ENCODE measurements around the gene FBXO42.

FBXO42 gene

DNA sequence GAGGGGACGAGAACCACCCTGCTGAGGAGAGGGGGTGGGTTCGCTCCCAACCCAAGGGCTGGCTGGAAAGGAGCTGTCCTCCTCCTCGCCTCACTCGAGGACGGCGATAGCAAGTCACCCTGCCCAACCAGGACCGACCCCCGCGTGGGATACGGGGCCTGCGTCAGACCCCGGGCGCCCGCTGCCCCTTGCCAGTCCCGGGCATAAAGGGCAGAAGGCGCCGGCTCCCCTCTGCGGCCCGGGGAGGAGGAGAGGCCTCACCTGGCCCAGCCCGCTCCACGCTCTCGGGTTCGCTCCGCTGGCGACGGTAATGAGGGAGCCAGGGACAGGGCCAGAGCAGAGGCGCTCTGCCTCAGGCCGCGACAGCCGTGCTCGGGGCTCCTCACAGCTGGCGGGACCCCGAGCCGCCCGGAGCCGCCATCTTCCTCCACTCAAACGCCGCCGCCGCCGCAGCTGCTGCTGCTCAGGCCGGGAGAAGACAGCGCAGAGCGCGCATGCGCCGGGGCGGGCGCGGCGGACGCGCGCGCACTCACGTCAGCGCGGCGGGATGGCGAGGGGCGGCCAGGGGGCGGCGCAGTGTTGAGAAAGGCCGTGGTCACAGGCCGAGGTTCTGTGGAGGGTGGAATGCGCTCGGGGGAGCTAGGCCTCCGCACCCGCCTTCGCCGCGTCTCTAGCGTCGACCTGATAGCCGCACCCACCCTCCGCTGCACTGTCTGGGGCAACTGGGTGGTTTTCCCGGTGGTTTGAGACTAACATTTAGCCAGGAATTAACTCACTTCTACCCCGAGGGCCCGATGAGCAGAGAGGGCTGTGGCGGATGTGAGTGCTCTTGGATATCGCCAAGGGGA is at the start of gene FBXO42:
Gene FBXO42, minus strand, starts transcription at position 487 of the 848 bp plus-strand sequence. CDS start 37,062 bp downstream, outside the sequence.
- DNase-seq, result peak; percentile 91
- H3K4me3 ChIP-seq (ENCODE audit: low read depth, low read length), result peak within 1 kb of the TSS; percentile 98
- TF ChIP-seq, protein P1, sequence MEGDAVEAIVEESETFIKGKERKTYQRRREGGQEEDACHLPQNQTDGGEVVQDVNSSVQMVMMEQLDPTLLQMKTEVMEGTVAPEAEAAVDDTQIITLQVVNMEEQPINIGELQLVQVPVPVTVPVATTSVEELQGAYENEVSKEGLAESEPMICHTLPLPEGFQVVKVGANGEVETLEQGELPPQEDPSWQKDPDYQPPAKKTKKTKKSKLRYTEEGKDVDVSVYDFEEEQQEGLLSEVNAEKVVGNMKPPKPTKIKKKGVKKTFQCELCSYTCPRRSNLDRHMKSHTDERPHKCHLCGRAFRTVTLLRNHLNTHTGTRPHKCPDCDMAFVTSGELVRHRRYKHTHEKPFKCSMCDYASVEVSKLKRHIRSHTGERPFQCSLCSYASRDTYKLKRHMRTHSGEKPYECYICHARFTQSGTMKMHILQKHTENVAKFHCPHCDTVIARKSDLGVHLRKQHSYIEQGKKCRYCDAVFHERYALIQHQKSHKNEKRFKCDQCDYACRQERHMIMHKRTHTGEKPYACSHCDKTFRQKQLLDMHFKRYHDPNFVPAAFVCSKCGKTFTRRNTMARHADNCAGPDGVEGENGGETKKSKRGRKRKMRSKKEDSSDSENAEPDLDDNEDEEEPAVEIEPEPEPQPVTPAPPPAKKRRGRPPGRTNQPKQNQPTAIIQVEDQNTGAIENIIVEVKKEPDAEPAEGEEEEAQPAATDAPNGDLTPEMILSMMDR (IDR thresholded peaks at IDR 0.05; ENCODE audit: low read depth, low read length), result peak; percentile 62
- peak within 1 kb of the TSS; percentile 92 for H3K27ac ChIP-seq
- no peaks in the 10 kb centered on the region for H3K27me3 ChIP-seq (ENCODE audit: insufficient read depth, low read depth, severe bottlenecking)
- no peaks in the 10 kb centered on the region for H3K9me3 ChIP-seq (ENCODE audit: severe bottlenecking)
- H3K36me3 ChIP-seq, result no peaks in the 10 kb centered on the region; the same call in 1 of the 2 replicates

DNA sequence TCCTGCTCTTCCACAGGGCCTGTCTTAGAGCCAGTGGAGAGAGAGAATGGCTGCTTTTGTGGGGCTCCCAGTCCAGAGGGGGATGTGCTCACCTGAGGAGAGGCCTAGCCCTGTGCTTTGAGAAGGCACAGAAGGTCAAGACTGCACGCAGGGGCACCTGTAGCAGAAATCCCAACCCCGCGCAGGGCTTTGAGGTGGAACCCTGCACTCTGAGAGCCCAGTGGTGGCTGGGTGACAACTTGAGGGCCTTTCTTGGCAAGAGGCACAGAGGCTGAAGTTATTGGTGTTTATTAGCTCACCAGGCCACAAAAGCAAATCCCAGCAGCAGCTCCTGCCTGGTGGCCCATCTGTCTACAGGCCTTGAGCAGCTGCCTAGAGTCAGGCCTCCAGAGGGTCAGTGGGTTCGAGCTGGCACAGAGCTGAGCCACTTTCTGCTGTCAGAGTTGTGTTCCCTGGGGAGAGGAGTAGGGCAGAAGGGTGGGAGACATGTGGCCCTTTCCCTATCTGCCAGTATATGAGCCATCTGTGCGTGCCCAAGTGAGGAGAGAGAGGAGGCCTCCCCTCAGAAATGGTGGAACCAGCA is 46.2 kb upstream of the FBXO42 start:
- Histone ChIP-seq H3K36me3 (peaks cover 46% of the 10 kb centered on the region), H3K27ac (peak overlapping the region; percentile 59), H3K27me3 (ENCODE audit: insufficient read depth, low read depth, severe bottlenecking) (no peaks in the 10 kb centered on the region), H3K9me3 (ENCODE audit: severe bottlenecking) (no peaks in the 10 kb centered on the region), H3K4me3 (ENCODE audit: low read depth, low read length) (no peak overlapping the region)
- TF ChIP-seq, protein P1 (IDR thresholded peaks at IDR 0.05; ENCODE audit: low read depth, low read length), result no peak
- DNase-seq, result peak; percentile 40

DNA sequence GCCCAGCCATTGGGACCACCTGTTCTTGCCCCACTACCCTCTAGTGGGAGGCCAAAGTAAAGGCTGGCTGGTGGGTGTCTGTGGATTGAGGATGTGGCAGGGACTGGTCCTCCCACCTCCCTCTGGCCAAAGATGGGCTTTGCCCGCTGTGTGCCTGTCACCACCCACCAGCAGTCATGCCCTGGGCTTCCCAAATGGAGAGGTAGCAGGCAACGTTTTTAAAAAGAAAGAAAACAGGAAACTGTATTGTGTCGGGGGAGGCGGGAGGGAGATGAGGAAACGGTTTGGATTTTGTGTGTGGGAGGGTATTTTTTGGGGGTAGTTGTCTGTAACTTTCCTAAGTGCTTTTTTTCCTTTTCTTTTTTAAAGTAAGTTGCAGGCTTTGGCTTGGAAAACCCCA is 44.8 kb upstream of the FBXO42 start:
- Histone ChIP-seq H3K27ac (peak overlapping the region; percentile 15; the same call in 1 of the 2 replicates), H3K9me3 (ENCODE audit: severe bottlenecking) (no peaks in the 10 kb centered on the region), H3K4me3 (ENCODE audit: low read depth, low read length) (no peak overlapping the region), H3K27me3 (ENCODE audit: insufficient read depth, low read depth, severe bottlenecking) (no peaks in the 10 kb centered on the region), H3K36me3 (peaks cover 51% of the 10 kb centered on the region)
- TF ChIP-seq, protein P1 (IDR thresholded peaks at IDR 0.05; ENCODE audit: low read depth, low read length), result no peak
- no peak for DNase-seq

DNA sequence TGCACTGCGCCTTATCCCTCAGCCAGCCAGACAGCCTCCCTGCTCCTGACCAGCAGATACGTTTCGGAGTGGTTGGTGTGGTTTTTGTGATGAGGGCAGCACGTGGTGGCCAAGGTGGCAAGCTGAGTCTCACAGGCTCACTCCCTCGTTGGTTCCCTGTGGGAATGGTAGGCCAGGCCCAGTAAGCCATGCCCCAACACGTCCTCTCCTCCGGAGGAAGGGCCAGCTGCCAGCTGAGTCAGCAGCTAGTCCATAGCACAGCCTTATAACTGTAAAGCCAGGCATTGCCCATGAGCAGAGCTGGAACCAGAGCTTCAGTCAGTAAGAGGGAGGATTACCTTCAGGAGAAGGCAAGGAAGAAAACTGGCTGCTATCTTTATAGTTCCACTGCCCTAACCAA is 44.3 kb upstream of the FBXO42 start:
- DNase-seq, result peak; percentile 44
- TF ChIP-seq, protein P1 (IDR thresholded peaks at IDR 0.05; ENCODE audit: low read depth, low read length), result no peak
- Histone ChIP-seq H3K4me3 (ENCODE audit: low read depth, low read length) (no peak overlapping the region), H3K36me3 (peaks cover 51% of the 10 kb centered on the region), H3K27me3 (ENCODE audit: insufficient read depth, low read depth, severe bottlenecking) (no peaks in the 10 kb centered on the region), H3K9me3 (ENCODE audit: severe bottlenecking) (no peaks in the 10 kb centered on the region), H3K27ac (peak overlapping the region; percentile 15)

DNA sequence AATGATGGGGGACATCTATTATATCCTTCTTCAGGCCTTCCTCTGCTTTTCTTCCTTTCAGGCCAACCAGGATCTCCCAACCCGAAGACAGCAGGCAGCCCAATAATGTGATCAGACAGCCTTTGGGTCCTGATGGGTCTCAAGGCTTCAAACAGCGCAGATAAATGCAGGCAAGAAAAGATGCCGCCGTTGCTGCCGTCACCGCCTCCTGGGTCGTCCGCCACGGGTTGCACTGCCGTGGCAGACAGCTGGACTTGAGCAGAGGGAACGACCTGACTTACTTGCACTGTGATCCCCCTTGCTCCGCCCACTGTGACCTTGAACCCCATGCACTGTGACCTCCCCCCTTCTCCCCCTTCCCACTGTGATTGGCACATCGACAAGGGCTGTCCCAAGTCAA is 42.7 kb upstream of the FBXO42 start:
- no peak for DNase-seq
- H3K27ac ChIP-seq, result no peak overlapping the region
- no peak overlapping the region for H3K4me3 ChIP-seq (ENCODE audit: low read depth, low read length)
- TF ChIP-seq, protein P1 (IDR thresholded peaks at IDR 0.05; ENCODE audit: low read depth, low read length), result no peak
- H3K9me3 ChIP-seq (ENCODE audit: severe bottlenecking), result no peaks in the 10 kb centered on the region
- H3K36me3 ChIP-seq, result peaks cover 51% of the 10 kb centered on the region
- no peaks in the 10 kb centered on the region for H3K27me3 ChIP-seq (ENCODE audit: insufficient read depth, low read depth, severe bottlenecking)

Measured in WERI-Rb-1 (cell line).